IMR-90 (cell line): Measurements from ENCODE around the gene EXOC4. TPM values are rescaled to one million over a fixed set of nuclear protein-coding genes. Genes with fewer than 3 reads are reported as not detected.

Experiments used
- ATAC-seq: fragments of 200-7000 bp; cut with Tn5 transposase; 2 replicates; pipeline ENCODE4 v1.9.1; 2020; ENCODE audit warnings: low read depth, mild to moderate bottlenecking, moderate library complexity
- BruUV-seq: library from RNA; stranded (reverse); fragments of 400-500 nt; replicated peaks from 2 replicates; lab custom pipeline; 2021; lab: Mats Ljungman, UMichigan
- CTCF ChIA-PET: fragments of 300-600 bp; formaldehyde crosslinking; extraction: SDS; loops from one replicate; lab custom pipeline; 2021; ENCODE audit warnings: antibody characterized with exemption; lab: Yijun Ruan, JAX
- POLR2A ChIA-PET: fragments of 300-600 bp; sonication (Branson Sonifier 250); formaldehyde crosslinking; loops from one replicate; lab custom pipeline; 2022; ENCODE audit warnings: antibody characterized with exemption; ENCODE audit not compliant: unreplicated experiment; lab: Charles Lee
- DNase-seq: peaks from one replicate; pipeline ENCODE4 v3.0.0; 2013
- H2AFZ ChIP-seq: replicated peaks from 2 replicates; pipeline ENCODE3; 2013; ENCODE audit warnings: low read length, mild to moderate bottlenecking; ENCODE audit not compliant: poor library complexity
- H2AK5ac ChIP-seq: 2 replicates; pipeline ENCODE4 v1.6.1; 2013; ENCODE audit warnings: low read depth, low read length, inconsistent platforms
- H2AK9ac ChIP-seq: replicated peaks from 2 replicates; pipeline ENCODE3; 2013; ENCODE audit warnings: mild to moderate bottlenecking, low read depth, low read length, moderate library complexity; ENCODE audit not compliant: poor library complexity
- H2BK120ac ChIP-seq: 2 replicates; pipeline ENCODE4 v1.6.1; 2013; ENCODE audit warnings: low read depth, low read length, inconsistent platforms
- H2BK15ac ChIP-seq: 3 replicates; pipeline ENCODE4 v1.6.1; 2013; ENCODE audit warnings: low read depth, low read length, inconsistent platforms
- H2BK20ac ChIP-seq: 2 replicates; pipeline ENCODE4 v1.6.1; 2013; ENCODE audit warnings: low read depth, mild to moderate bottlenecking, inconsistent platforms, low read length, moderate library complexity
- H2BK5ac ChIP-seq: 2 replicates; pipeline ENCODE4 v1.6.1; 2013; ENCODE audit warnings: mild to moderate bottlenecking, low read depth, low read length, inconsistent platforms; ENCODE audit not compliant: poor library complexity, severe bottlenecking
- H3K14ac ChIP-seq: replicated peaks from 2 replicates; pipeline ENCODE4 v1.6.1; 2013; ENCODE audit warnings: low read depth, low read length, inconsistent platforms
- H3K18ac ChIP-seq: 2 replicates; pipeline ENCODE4 v1.6.1; 2013; ENCODE audit warnings: low read depth, low read length, control low read depth
- H3K23ac ChIP-seq: 2 replicates; pipeline ENCODE4 v1.6.1; 2013; ENCODE audit warnings: low read depth, low read length, inconsistent platforms
- H3K27ac ChIP-seq: 2 replicates; pipeline ENCODE4 v1.5.1; 2013; ENCODE audit warnings: mild to moderate bottlenecking, control low read depth, low read length; ENCODE audit not compliant: insufficient read depth
- H3K27me3 ChIP-seq: 2 replicates; pipeline ENCODE4 v1.6.1; 2013; ENCODE audit warnings: low read length; ENCODE audit not compliant: control insufficient read depth, insufficient read depth
- H3K36me3 ChIP-seq: 2 replicates; pipeline ENCODE4 v1.6.1; 2013; ENCODE audit warnings: low read length, mixed read lengths; ENCODE audit not compliant: control insufficient read depth, insufficient read depth
- H3K4ac ChIP-seq: 2 replicates; pipeline ENCODE4 v1.6.1; 2013; ENCODE audit warnings: low read depth, low read length, inconsistent platforms
- H3K4me1 ChIP-seq: 2 replicates; pipeline ENCODE4 v1.6.1; 2013; ENCODE audit warnings: low read length, mixed read lengths; ENCODE audit not compliant: control insufficient read depth, insufficient read depth
- H3K4me2 ChIP-seq: 2 replicates; pipeline ENCODE4 v1.6.1; 2013; ENCODE audit warnings: low read depth, mild to moderate bottlenecking, control low read depth, low read length, moderate library complexity
- H3K4me3 ChIP-seq: 2 replicates; pipeline ENCODE4 v1.5.1; 2013; ENCODE audit warnings: low read depth, mild to moderate bottlenecking, control low read depth, low read length, moderate library complexity; ENCODE audit not compliant: insufficient read depth
- H3K56ac ChIP-seq: 2 replicates; pipeline ENCODE4 v1.6.1; 2013; ENCODE audit warnings: low read length, inconsistent platforms; ENCODE audit not compliant: insufficient read depth; ENCODE audit errors: extremely low read depth
- H3K79me1 ChIP-seq, 2 experiments: 2 replicates each; pipeline ENCODE4 v1.6.1; 2013; ENCODE audit warnings: low read length in 2 of 2, inconsistent platforms in 1 of 2, low read depth in 1 of 2
- H3K9ac ChIP-seq: 2 replicates; pipeline ENCODE4 v1.6.1; 2013; ENCODE audit warnings: low read depth, low read length, control low read depth
- H3K9me1 ChIP-seq: 2 replicates; pipeline ENCODE4 v1.6.1; 2013; ENCODE audit warnings: low read length, inconsistent platforms; ENCODE audit not compliant: insufficient read depth
- H3K9me3 ChIP-seq: 2 replicates; pipeline ENCODE4 v1.6.1; 2013; ENCODE audit warnings: low read length; ENCODE audit not compliant: control insufficient read depth, insufficient read depth
- H4K20me1 ChIP-seq: 2 replicates; pipeline ENCODE4 v1.6.1; 2013; ENCODE audit warnings: low read length, inconsistent platforms; ENCODE audit not compliant: insufficient read depth
- H4K5ac ChIP-seq: 2 replicates; pipeline ENCODE4 v1.6.1; 2013; ENCODE audit warnings: mild to moderate bottlenecking, low read depth, low read length, control low read depth
- H4K8ac ChIP-seq, 2 experiments: 2 replicates each; pipeline ENCODE4 v1.6.1; 2013; ENCODE audit warnings: low read depth in 2 of 2, low read length in 2 of 2, control low read depth in 1 of 2, inconsistent platforms in 1 of 2
- H4K91ac ChIP-seq: 2 replicates; pipeline ENCODE4 v1.6.1; 2013; ENCODE audit warnings: low read depth, low read length, inconsistent platforms; ENCODE audit not compliant: insufficient read depth
- BHLHE40 ChIP-seq: fragments of 150-350 bp; IDR thresholded peaks from 2 replicates; pipeline ENCODE4 v1.6.1; 2016; ENCODE audit warnings: mild to moderate bottlenecking, low read depth, low read length
- FOS ChIP-seq: fragments of 150-350 bp; IDR thresholded peaks from 2 replicates; pipeline ENCODE4 v1.6.1; 2016; ENCODE audit warnings: low read depth, low read length
- WGBS, 2 experiments: methylation state at CpG; one replicate each; pipeline versions ENCODE4 v1.1.5 to v1.1.7; 2013; ENCODE audit warnings: missing lambda C conversion rate in 2 of 2; ENCODE audit not compliant: insufficient read length in 1 of 2; ENCODE audit errors: extremely low coverage in 2 of 2; 5-methylcytosine and 5-hydroxymethylcytosine counted together
- dilution Hi-C: fragments of 300-500 bp; cut with HindIII; formaldehyde crosslinking; loops from one replicate; pipeline ENCODE4 v1.14.3; 2018; ENCODE audit warnings: low sequenced_read_pairs; ENCODE audit not compliant: unreplicated experiment
- in situ Hi-C: fragments of 300-500 bp; cut with MboI; formaldehyde crosslinking; loops from 3 replicates; pipeline ENCODE4 v1.14.3; 2019; ENCODE audit warnings: low sequenced_read_pairs, inconsistent platforms, mixed read lengths
- intact Hi-C: fragments of 100-400 bp; cut with micrococcal nuclease; formaldehyde crosslinking; loops from 2 replicates; pipeline ENCODE4 v1.10.0; 2022
- polyA plus RNA-seq, 3 experiments: library from polyadenylated mRNA; depleted of rRNA; stranded (reverse); fragments of >200 nt; gene quantifications; 2 replicates each; pipeline ENCODE4 v1.2.3, GENCODE V29; 2012; ENCODE audit warnings: low replicate concordance in 1 of 3
- total RNA-seq: library from RNA; depleted of rRNA; stranded (reverse); fragments of >200 nt; gene quantifications from 2 replicates; pipeline ENCODE4 v1.2.3, GENCODE V29; 2012

EXOC4 gene
- total and polyA plus RNA-seq, 2 of the 4 experiments (the other 2 are of a cell fraction): 25.4 to 94.6 TPM

DNA sequence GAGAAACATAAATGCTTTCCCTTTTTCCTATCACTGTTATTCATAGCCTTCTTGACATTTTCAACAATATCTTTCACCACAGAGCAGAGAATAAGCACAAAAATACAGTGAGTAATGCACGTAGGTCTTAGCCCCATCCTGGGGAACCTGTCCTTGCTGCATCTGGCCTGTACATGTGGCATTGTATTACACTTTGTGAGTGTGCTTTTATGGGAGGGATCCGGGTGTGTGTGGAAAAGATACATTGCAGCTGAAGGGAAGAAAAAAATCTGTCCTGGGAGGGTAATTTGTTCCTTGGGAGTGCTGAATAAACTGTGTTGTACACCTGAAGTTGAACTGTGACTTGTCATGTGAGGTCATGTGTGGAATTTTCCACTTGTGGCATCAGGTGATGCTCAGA, 451.6 kb downstream of the EXOC4 start:
- Histone ChIP-seq H3K18ac (peak overlapping the region; percentile 77; the same call in 1 of the 2 replicates), H2AK9ac (no peak overlapping the region), H4K5ac (peak overlapping the region; percentile 72; the same call in 1 of the 2 replicates), H3K4me1 (peaks cover 6% of the 10 kb centered on the region; the same call in 1 of the 2 replicates), H2BK20ac (peak overlapping the region; percentile 59; the same call in 1 of the 2 replicates), H3K23ac (0 out of 2 replicates have a peak overlapping the region, but pooled peaks have one; percentile 5), H2AFZ (no peak overlapping the region), H3K56ac (0 out of 2 replicates have a peak overlapping the region, but pooled peaks have one; percentile 12), H3K14ac (no peak overlapping the region; the same call in 1 of the 2 replicates), H3K79me1 (0 out of 4 replicates have a peak, but pooled peaks cover 0 to 9% of the 10 kb centered on the region in 2 experiments), H3K4me3 (no peak overlapping the region), H2BK15ac (peak overlapping the region; percentile 51), H3K9ac (no peak overlapping the region), H3K4ac (peak overlapping the region; percentile 74; the same call in 1 of the 2 replicates), H3K36me3 (no peaks in the 10 kb centered on the region), H2BK5ac (peak overlapping the region; percentile 57), H4K8ac (peak overlapping the region; percentile 25 to 45), H3K9me1 (peaks cover 11% of the 10 kb centered on the region), H3K27me3 (no peaks in the 10 kb centered on the region), H2AK5ac (peak overlapping the region; percentile 91), H3K9me3 (no peaks in the 10 kb centered on the region), H3K27ac (no peak overlapping the region), H4K91ac (0 out of 2 replicates have a peak overlapping the region, but pooled peaks have one; percentile 53), H3K4me2 (no peak overlapping the region), H4K20me1 (no peaks in the 10 kb centered on the region), H2BK120ac (peak overlapping the region; percentile 65)
- WGBS, 2 experiments: no CpG with 5 or more reads among the region's 2 CpGs
- ATAC-seq (no peak), DNase-seq (peak; percentile 28)
- no peak for TF ChIP-seq FOS
- TF ChIP-seq BHLHE40: no peak
- in situ Hi-C loops: no loop called here
- dilution Hi-C loops: no loop called here
- CTCF ChIA-PET: no interaction called here
- intact Hi-C loops: loop anchor here (5.0 kb wide), 1 partner anchor 1142 kb away; no protein-coding TSS in a partner anchor
- POLR2A ChIA-PET: no interaction called here
- no TSS peak for BruUV-seq
